Tibial artery (tissue), 4 donors: Measurements from ENCODE around the gene CAMTA1.

Experiments
- DNase-seq, 2 donors: peaks; one replicate each; pipeline ENCODE4 v3.0.0-alpha.2; 2019
- H3K27ac ChIP-seq, 2 donors: fragments of 200-600 bp; sonication (generic) in 1 of 2; 1 replicate in 1 of 2; 2 replicates in 1 of 2; pipeline ENCODE4 v1.5.1; 2018 to 2019; ENCODE audit warnings: mild to moderate bottlenecking in 1 of 2
- H3K27me3 ChIP-seq, 2 donors: fragments of 200-600 bp; sonication (generic) in 1 of 2; one replicate each; pipeline versions ENCODE4 v1.5.1 to v1.6.0; 2016 to 2019
- H3K36me3 ChIP-seq, 3 donors: fragments of 200-600 bp; sonication (generic) in 2 of 3; one replicate each; pipeline ENCODE4 v1.5.1; 2016 to 2019; ENCODE audit warnings: mild to moderate bottlenecking in 2 of 3
- H3K4me1 ChIP-seq, 4 donors: fragments of 200-600 bp; sonication (generic) in 2 of 4; 1 replicate in 3 of 4; 2 replicates in 1 of 4; pipeline ENCODE4 v1.5.1; 2016 to 2019
- H3K4me3 ChIP-seq, 2 donors: fragments of 200-600 bp; sonication (generic) in 1 of 2; 1 replicate in 1 of 2; 2 replicates in 1 of 2; pipeline ENCODE4 v1.5.1; 2018 to 2019; ENCODE audit warnings: mild to moderate bottlenecking in 2 of 2
- H3K9me3 ChIP-seq, 3 donors: fragments of 200-600 bp; sonication (generic) in 1 of 3; one replicate each; pipeline ENCODE4 v1.5.1; 2016 to 2019
- intact Hi-C: fragments of 100-400 bp; cut with DNase I; formaldehyde crosslinking; loops from one replicate; pipeline ENCODE4 v1.15.0; 2023; ENCODE audit warnings: low total_unique reads
- TF ChIP-seq, protein P1 (sequence below), 2 experiments: fragments of 200-600 bp in 1 of 2; fragments of 450-650 bp in 1 of 2; IDR thresholded peaks; one replicate each; pipeline ENCODE4 v1.5.1; 2017 to 2019; ENCODE audit warnings: antibody characterized with exemption in 2 of 2, mild to moderate bottlenecking in 1 of 2, moderate library complexity in 1 of 2

The CAMTA1 gene

GRCh38 chr1:7026169-7026568 lies 240.9 kb downstream of the CAMTA1 start:
- TF ChIP-seq, protein P1, sequence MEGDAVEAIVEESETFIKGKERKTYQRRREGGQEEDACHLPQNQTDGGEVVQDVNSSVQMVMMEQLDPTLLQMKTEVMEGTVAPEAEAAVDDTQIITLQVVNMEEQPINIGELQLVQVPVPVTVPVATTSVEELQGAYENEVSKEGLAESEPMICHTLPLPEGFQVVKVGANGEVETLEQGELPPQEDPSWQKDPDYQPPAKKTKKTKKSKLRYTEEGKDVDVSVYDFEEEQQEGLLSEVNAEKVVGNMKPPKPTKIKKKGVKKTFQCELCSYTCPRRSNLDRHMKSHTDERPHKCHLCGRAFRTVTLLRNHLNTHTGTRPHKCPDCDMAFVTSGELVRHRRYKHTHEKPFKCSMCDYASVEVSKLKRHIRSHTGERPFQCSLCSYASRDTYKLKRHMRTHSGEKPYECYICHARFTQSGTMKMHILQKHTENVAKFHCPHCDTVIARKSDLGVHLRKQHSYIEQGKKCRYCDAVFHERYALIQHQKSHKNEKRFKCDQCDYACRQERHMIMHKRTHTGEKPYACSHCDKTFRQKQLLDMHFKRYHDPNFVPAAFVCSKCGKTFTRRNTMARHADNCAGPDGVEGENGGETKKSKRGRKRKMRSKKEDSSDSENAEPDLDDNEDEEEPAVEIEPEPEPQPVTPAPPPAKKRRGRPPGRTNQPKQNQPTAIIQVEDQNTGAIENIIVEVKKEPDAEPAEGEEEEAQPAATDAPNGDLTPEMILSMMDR (IDR thresholded peaks at IDR 0.05), result no peak
- Histone ChIP-seq H3K9me3 (no peaks in the 10 kb centered on the region), H3K4me1 (no peaks in the 10 kb centered on the region), H3K27ac (no peak overlapping the region), H3K4me3 (no peak overlapping the region), H3K27me3 (no peaks in the 10 kb centered on the region), H3K36me3 (no peaks in the 10 kb centered on the region)
- no peak for DNase-seq
- intact Hi-C loops, result no loop called here

DNA sequence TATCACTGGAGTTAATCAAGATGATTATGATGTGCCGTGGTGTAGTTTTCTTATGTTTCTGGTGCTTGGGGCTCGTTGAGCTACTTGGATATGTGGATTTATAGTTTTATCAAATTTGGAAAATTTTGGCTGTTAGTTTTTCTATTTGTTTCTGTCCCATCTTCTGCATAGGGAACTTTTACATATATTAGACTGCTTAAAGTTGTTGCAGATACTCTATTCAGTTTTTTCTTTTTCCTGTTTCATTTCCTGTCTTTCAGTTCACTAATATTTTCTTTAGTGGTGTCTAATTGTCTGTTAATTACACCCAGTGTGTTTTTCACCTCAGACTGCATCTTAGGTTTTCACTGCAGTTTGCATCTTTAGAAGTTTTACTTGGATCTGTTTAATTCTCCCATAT lies 247.7 kb downstream of the CAMTA1 start:
- DNase-seq, result no peak

DNA sequence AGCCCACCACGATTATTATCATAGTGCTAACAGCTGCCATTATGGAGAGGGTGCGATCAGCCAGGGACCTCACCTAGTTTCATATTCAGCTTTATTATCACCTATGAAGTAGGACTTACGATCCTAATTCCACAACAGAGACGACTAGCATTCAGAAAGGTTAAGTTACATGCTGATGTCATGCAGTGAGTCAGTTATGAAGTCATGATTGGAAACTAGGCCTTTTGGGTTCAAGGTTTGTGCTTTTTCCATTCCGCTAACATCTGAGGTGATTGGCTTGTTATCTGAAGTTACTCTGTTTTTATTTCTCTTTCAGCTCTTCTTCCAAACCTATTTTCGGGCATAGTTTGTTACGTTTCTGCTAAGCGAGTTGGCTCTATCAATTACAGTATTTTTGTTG lies 251.1 kb downstream of the CAMTA1 start:
- Histone ChIP-seq H3K27me3 (peaks cover 0 to 6% of the 10 kb centered on the region in 2 donors), H3K9me3 (peaks cover 0 to 7% (median 5%) of the 10 kb centered on the region in 3 donors), H3K4me3 (no peak overlapping the region), H3K4me1 (no peaks in the 10 kb centered on the region), H3K27ac (no peak overlapping the region), H3K36me3 (no peaks in the 10 kb centered on the region)
- DNase-seq, result no peak
- TF ChIP-seq, protein P1 (IDR thresholded peaks at IDR 0.05), result no peak
- intact Hi-C loops, result no loop called here

More for the DNA sequence above, 247.7 kb downstream of the CAMTA1 start:
- Histone ChIP-seq H3K4me3 (no peak overlapping the region), H3K27ac (no peak overlapping the region), H3K9me3 (peaks cover 0 to 7% (median 5%) of the 10 kb centered on the region in 3 donors), H3K36me3 (no peaks in the 10 kb centered on the region), H3K27me3 (no peaks in the 10 kb centered on the region), H3K4me1 (no peaks in the 10 kb centered on the region)
- intact Hi-C loops, result no loop called here
- TF ChIP-seq, protein P1 (IDR thresholded peaks at IDR 0.05), result no peak

GRCh38 chr1:7039590-7040220 lies 254.5 kb downstream of the CAMTA1 start:
- Histone ChIP-seq H3K27me3 (peaks cover 0 to 36% of the 10 kb centered on the region in 2 donors), H3K27ac (no peak overlapping the region), H3K4me3 (no peak overlapping the region), H3K36me3 (no peaks in the 10 kb centered on the region), H3K9me3 (no peaks in the 10 kb centered on the region), H3K4me1 (no peaks in the 10 kb centered on the region)
- no peak for DNase-seq
- intact Hi-C loops, result loop anchor here (5.0 kb wide), 1 partner anchor 603 kb away; no protein-coding TSS in a partner anchor
- TF ChIP-seq, protein P1 (IDR thresholded peaks at IDR 0.05), result no peak

DNA sequence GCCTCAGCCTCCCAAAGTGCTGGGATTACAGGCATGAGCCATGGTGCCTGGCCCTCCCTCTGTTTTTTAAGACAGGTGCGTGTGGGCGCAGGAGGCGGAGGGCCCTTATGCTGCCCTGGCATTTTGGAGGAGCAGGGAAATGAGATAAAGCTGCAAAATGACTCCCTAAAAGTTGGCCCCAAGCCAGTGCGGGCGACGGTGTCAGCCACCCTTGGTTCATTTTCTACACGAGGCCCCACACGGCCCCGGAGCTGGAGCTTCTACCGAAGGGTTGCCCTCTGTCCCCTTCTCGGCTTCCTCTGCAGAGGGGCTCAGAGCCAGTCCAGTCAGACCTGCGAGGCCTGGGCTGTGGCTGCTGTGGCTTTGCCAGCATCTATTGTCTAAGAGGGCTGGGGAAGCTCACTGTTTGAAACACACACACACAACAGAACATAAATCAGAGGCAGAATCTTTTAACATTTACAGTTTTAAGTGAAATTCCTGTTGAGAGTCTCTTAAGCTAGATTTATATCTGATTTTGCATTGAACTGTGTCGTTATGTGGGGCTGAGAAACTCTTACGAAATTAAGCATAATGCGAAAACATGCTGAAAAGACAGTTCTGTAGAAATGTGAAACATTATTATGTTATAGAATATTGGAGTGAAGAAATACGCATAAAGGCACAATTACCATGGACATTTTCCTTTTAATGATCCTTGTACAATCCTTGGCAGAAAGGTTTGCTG lies 255.9 kb downstream of the CAMTA1 start:
- DNase-seq, result no peak
- Histone ChIP-seq H3K27me3 (peaks cover 0 to 45% of the 10 kb centered on the region in 2 donors), H3K4me1 (no peaks in the 10 kb centered on the region), H3K27ac (no peak overlapping the region), H3K4me3 (no peak overlapping the region), H3K9me3 (no peaks in the 10 kb centered on the region), H3K36me3 (no peaks in the 10 kb centered on the region)
- intact Hi-C loops, result loop anchor here (5.0 kb wide), 1 partner anchor 601 kb away; no protein-coding TSS in a partner anchor
- TF ChIP-seq, protein P1 (IDR thresholded peaks at IDR 0.05), result no peak
